Measurements from ENCODE around the gene ZNF80. TPM values are rescaled to one million over a fixed set of nuclear protein-coding genes. Genes with fewer than 3 reads are reported as not detected.
A peak's percentile ranks its signal among the peaks of the same experiment; 100 is the strongest.

ZNF80 gene
- total RNA-seq, 1 donor from 2014 or later: not detected

GRCh38 chr3:114218578-114219185 lies 18.7 kb downstream of the ZNF80 start:
- no peak for DNase-seq (ENCODE audit: low read depth)

DNA sequence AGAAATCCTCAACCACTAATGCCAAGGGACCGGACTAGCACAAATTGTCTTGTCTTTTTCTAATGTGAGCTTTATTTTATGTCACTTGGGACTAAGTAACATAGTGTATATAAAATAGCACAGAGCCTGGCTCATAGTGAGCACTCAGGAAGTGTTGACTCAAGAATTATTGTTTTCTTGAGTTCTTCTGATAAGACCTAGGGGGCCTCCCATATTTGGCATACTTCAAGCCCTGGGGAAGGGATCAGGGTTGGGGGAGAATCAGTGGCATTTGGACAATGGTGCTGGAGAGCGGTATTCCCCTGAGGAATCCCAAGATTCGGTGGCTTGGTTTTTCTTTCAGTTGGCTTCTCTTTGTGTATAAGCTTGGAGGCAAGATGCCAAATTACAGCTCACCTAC lies 19.4 kb downstream of the ZNF80 start:
- H3K4me3 ChIP-seq (ENCODE audit: low read depth, low read length): no peak overlapping the region
- DNase-seq (ENCODE audit: low read depth): no peak
- H3K36me3 ChIP-seq (ENCODE audit: control insufficient read depth, insufficient read depth, low read length): no peaks in the 10 kb centered on the region
- no peaks in the 10 kb centered on the region for H3K27me3 ChIP-seq (ENCODE audit: control insufficient read depth, insufficient read depth, low read length)
- TF ChIP-seq, protein P1, sequence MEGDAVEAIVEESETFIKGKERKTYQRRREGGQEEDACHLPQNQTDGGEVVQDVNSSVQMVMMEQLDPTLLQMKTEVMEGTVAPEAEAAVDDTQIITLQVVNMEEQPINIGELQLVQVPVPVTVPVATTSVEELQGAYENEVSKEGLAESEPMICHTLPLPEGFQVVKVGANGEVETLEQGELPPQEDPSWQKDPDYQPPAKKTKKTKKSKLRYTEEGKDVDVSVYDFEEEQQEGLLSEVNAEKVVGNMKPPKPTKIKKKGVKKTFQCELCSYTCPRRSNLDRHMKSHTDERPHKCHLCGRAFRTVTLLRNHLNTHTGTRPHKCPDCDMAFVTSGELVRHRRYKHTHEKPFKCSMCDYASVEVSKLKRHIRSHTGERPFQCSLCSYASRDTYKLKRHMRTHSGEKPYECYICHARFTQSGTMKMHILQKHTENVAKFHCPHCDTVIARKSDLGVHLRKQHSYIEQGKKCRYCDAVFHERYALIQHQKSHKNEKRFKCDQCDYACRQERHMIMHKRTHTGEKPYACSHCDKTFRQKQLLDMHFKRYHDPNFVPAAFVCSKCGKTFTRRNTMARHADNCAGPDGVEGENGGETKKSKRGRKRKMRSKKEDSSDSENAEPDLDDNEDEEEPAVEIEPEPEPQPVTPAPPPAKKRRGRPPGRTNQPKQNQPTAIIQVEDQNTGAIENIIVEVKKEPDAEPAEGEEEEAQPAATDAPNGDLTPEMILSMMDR (IDR thresholded peaks at IDR 0.05; ENCODE audit: insufficient read depth, low read length, poor library complexity, severe bottlenecking): no peak

More at GRCh38 chr3:114218578-114219185, 18.7 kb downstream of the ZNF80 start:
- Histone ChIP-seq H3K27me3 (ENCODE audit: control insufficient read depth, insufficient read depth, low read length) (no peaks in the 10 kb centered on the region), H3K4me3 (ENCODE audit: low read depth, low read length) (no peak overlapping the region), H3K36me3 (ENCODE audit: control insufficient read depth, insufficient read depth, low read length) (no peaks in the 10 kb centered on the region)
- TF ChIP-seq, protein P1 (IDR thresholded peaks at IDR 0.05; ENCODE audit: insufficient read depth, low read length, poor library complexity, severe bottlenecking): no peak

DNA sequence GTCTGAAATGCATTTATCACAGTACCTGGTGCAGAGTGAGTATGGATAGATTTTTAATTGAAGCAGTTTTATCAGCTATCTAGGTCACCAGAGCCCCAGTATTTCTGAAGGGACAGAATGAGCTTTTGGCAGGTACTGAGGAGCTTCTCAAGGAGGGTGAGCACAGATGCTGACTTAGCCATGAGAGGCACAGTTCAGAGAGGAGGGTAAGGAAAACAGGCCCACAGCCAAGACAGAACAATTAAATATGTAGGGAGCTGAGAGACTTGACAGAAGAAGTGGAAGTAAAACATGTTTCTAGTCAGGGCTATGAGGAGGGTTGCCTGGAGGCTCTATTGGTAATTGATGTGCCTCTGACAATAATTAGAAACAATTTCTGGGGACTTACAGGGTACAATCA lies 20.1 kb downstream of the ZNF80 start:
- DNase-seq (ENCODE audit: low read depth): no peak

GRCh38 chr3:114216186-114216970 lies 21.0 kb downstream of the ZNF80 start:
- TF ChIP-seq, protein P1 (IDR thresholded peaks at IDR 0.05; ENCODE audit: insufficient read depth, low read length, poor library complexity, severe bottlenecking): no peak
- DNase-seq (ENCODE audit: low read depth): peak; percentile 19
- H3K36me3 ChIP-seq (ENCODE audit: control insufficient read depth, insufficient read depth, low read length): no peaks in the 10 kb centered on the region
- no peaks in the 10 kb centered on the region for H3K27me3 ChIP-seq (ENCODE audit: control insufficient read depth, insufficient read depth, low read length)
- no peak overlapping the region for H3K4me3 ChIP-seq (ENCODE audit: low read depth, low read length)

More for the DNA sequence above, 20.1 kb downstream of the ZNF80 start:
- Histone ChIP-seq H3K4me3 (ENCODE audit: low read depth, low read length) (no peak overlapping the region), H3K36me3 (ENCODE audit: control insufficient read depth, insufficient read depth, low read length) (no peaks in the 10 kb centered on the region), H3K27me3 (ENCODE audit: control insufficient read depth, insufficient read depth, low read length) (no peaks in the 10 kb centered on the region)
- TF ChIP-seq, protein P1 (IDR thresholded peaks at IDR 0.05; ENCODE audit: insufficient read depth, low read length, poor library complexity, severe bottlenecking): no peak

- no peak overlapping the region for H3K4me3 ChIP-seq (ENCODE audit: low read depth, low read length)
- TF ChIP-seq, protein P1 (IDR thresholded peaks at IDR 0.05; ENCODE audit: insufficient read depth, low read length, poor library complexity, severe bottlenecking): no peak
- no peaks in the 10 kb centered on the region for H3K36me3 ChIP-seq (ENCODE audit: control insufficient read depth, insufficient read depth, low read length)
These were observed 22.6 kb downstream of the ZNF80 start for GRCh38 chr3:114214542-114215341.

More at GRCh38 chr3:114214542-114215341, 22.6 kb downstream of the ZNF80 start:
- no peak for DNase-seq (ENCODE audit: low read depth)
- no peaks in the 10 kb centered on the region for H3K27me3 ChIP-seq (ENCODE audit: control insufficient read depth, insufficient read depth, low read length)
